ENCODE measurements around the gene PMS1. TPM values are rescaled to one million over a fixed set of nuclear protein-coding genes. Genes with fewer than 3 reads are reported as not detected.

Gene PMS1
- polyA plus RNA-seq, 1 donor (not counting 4 experiments of a cell fraction or from before 2014, with no cell fraction given), result 14.8 TPM

DNA sequence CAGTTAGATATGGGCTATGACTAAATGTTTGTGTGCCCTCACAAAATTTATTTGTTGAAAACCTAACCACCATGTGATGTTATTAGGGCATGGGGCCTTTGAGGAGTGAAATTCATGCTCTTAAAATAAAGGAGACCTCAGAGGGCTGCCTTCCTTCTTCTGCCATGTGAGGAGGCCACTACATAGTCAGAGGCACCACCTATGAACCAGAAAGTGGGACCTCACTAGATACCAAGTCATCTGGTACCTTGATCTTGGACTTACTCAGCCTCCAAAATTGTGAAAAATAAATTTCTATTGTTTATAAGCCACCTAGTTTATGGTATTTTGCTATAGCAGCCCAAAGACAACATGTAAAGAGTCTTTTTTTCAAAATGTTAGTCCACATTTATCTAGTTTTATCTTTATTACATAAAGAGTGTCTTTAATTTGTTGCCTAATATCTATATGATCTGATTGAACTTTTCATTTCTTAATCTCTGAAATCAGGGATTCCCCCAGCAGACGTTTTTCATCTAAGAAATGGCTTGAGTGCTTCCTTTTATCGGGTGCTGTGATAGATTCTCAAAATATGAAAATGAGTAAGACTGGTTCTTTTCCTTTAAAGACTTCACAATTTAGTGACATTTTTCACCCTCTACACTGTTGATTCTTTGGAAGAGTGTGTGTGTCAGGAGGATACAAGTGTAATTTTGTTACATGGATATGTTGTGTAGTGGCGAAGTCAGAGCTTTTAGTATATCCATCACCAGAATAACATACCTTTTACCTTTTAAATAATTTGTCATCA, 34.2 kb downstream of the PMS1 start:
- Histone ChIP-seq H3K36me3 (ENCODE audit: control insufficient read depth in 2 of 2, extremely low read depth in 1 of 2, insufficient read depth in 2 of 2, low read length in 2 of 2) (peaks cover 1 to 3% of the 10 kb centered on the region in 2 experiments), H3K4me2 (ENCODE audit: control insufficient read depth, extremely low read depth, insufficient read depth, low read depth, low read length) (no peak overlapping the region), H3K9ac (ENCODE audit: control insufficient read depth, extremely low read depth, insufficient read depth, low read length) (no peak overlapping the region), H3K9me1 (ENCODE audit: control insufficient read depth, extremely low read depth, insufficient read depth, low read length) (no peaks in the 10 kb centered on the region), H3K79me2 (ENCODE audit: control insufficient read depth, insufficient read depth, low read length) (no peaks in the 10 kb centered on the region), H3K27ac (ENCODE audit: control insufficient read depth, insufficient read depth, low read length) (no peak overlapping the region), H3K4me3 (ENCODE audit: control insufficient read depth in 2 of 3, extremely low read depth in 1 of 3, insufficient read depth in 2 of 3, low read depth in 1 of 3, low read length in 3 of 3) (no peak overlapping the region), H3K4me1 (ENCODE audit: control insufficient read depth, extremely low read depth, insufficient read depth, low read length) (no peaks in the 10 kb centered on the region), H2AFZ (ENCODE audit: control insufficient read depth, low read length) (no peak overlapping the region), H4K20me1 (ENCODE audit: control insufficient read depth, extremely low read depth, insufficient read depth, low read length) (no peaks in the 10 kb centered on the region), H3K9me3 (ENCODE audit: control insufficient read depth, low read depth, low read length) (no peaks in the 10 kb centered on the region), H3K27me3 (ENCODE audit: control insufficient read depth, extremely low read depth, insufficient read depth, low read length) (no peaks in the 10 kb centered on the region)
- FAIRE-seq (no peak), DNase-seq (ENCODE audit: low read depth, low spot score) (no peak)
- dilution Hi-C loops (cut with MboI; ENCODE audit: extremely low pct_ligation_motif_present, low sequenced_read_pairs), result no loop called here
- TF ChIP-seq, protein P1, sequence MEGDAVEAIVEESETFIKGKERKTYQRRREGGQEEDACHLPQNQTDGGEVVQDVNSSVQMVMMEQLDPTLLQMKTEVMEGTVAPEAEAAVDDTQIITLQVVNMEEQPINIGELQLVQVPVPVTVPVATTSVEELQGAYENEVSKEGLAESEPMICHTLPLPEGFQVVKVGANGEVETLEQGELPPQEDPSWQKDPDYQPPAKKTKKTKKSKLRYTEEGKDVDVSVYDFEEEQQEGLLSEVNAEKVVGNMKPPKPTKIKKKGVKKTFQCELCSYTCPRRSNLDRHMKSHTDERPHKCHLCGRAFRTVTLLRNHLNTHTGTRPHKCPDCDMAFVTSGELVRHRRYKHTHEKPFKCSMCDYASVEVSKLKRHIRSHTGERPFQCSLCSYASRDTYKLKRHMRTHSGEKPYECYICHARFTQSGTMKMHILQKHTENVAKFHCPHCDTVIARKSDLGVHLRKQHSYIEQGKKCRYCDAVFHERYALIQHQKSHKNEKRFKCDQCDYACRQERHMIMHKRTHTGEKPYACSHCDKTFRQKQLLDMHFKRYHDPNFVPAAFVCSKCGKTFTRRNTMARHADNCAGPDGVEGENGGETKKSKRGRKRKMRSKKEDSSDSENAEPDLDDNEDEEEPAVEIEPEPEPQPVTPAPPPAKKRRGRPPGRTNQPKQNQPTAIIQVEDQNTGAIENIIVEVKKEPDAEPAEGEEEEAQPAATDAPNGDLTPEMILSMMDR (optimal IDR thresholded peaks at IDR 0.05 in 1 of 3, IDR thresholded peaks at IDR 0.05 in 1 of 3, conservative IDR thresholded peaks at IDR 0.05 in 1 of 3; ENCODE audit: extremely low read depth in 1 of 3, insufficient read depth in 2 of 3, low read length in 3 of 3), result no peak
- no peak for TF ChIP-seq EZH2 (IDR thresholded peaks at IDR 0.05; ENCODE audit: low read length)

DNA sequence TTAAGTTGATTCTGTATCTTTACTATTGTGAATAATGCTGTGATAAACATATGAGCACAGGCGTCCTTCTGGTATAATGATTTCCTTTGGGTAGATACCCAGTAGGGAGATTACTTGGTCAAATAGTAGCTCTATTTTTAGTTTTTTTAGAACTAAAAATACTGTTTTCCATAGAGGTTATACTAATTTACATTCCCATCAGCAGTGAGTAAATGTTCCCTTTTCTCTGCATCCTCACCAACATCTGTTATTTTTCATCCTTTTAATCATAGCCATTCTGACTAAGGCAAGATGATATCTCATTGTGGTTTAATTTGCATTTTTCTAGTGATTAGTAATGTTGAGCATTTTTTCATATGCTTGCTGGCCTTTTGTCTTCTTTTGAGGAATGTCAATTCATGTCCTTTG, 35.1 kb downstream of the PMS1 start:
- H3K27me3 ChIP-seq (ENCODE audit: control insufficient read depth, extremely low read depth, insufficient read depth, low read length), result no peaks in the 10 kb centered on the region
- H3K4me2 ChIP-seq (ENCODE audit: control insufficient read depth, extremely low read depth, insufficient read depth, low read depth, low read length), result no peak overlapping the region
- TF ChIP-seq, protein P1 (optimal IDR thresholded peaks at IDR 0.05 in 1 of 3, IDR thresholded peaks at IDR 0.05 in 1 of 3, conservative IDR thresholded peaks at IDR 0.05 in 1 of 3; ENCODE audit: extremely low read depth in 1 of 3, insufficient read depth in 2 of 3, low read length in 3 of 3), result no peak
- TF ChIP-seq EZH2 (IDR thresholded peaks at IDR 0.05; ENCODE audit: low read length), result no peak
- no peaks in the 10 kb centered on the region for H3K4me1 ChIP-seq (ENCODE audit: control insufficient read depth, extremely low read depth, insufficient read depth, low read length)
- H3K9me3 ChIP-seq (ENCODE audit: control insufficient read depth, low read depth, low read length), result no peaks in the 10 kb centered on the region
- FAIRE-seq, result no peak
- no peak overlapping the region for H3K4me3 ChIP-seq (ENCODE audit: control insufficient read depth in 2 of 3, extremely low read depth in 1 of 3, insufficient read depth in 2 of 3, low read depth in 1 of 3, low read length in 3 of 3)
- no peaks in the 10 kb centered on the region for H4K20me1 ChIP-seq (ENCODE audit: control insufficient read depth, extremely low read depth, insufficient read depth, low read length)
- H3K27ac ChIP-seq (ENCODE audit: control insufficient read depth, insufficient read depth, low read length), result no peak overlapping the region
- peaks cover 1 to 3% of the 10 kb centered on the region in 2 experiments for H3K36me3 ChIP-seq (ENCODE audit: control insufficient read depth in 2 of 2, extremely low read depth in 1 of 2, insufficient read depth in 2 of 2, low read length in 2 of 2)
- H3K79me2 ChIP-seq (ENCODE audit: control insufficient read depth, insufficient read depth, low read length), result no peaks in the 10 kb centered on the region
- H2AFZ ChIP-seq (ENCODE audit: control insufficient read depth, low read length), result no peak overlapping the region
- H3K9me1 ChIP-seq (ENCODE audit: control insufficient read depth, extremely low read depth, insufficient read depth, low read length), result no peaks in the 10 kb centered on the region
- dilution Hi-C loops (cut with MboI; ENCODE audit: extremely low pct_ligation_motif_present, low sequenced_read_pairs), result no loop called here
- DNase-seq (ENCODE audit: low read depth, low spot score), result no peak
- no peak overlapping the region for H3K9ac ChIP-seq (ENCODE audit: control insufficient read depth, extremely low read depth, insufficient read depth, low read length)

All from keratinocyte (primary cell).